ENCODE results near the gene MRPS18B.

GRCh38 chr6:30611150-30611855 lies 6.3 kb upstream of the MRPS18B start:
- no peak for TF ChIP-seq CTCF (IDR thresholded peaks at IDR 0.05; ENCODE audit: low read length)
- TF ChIP-seq EZH2 (IDR thresholded peaks at IDR 0.05; ENCODE audit: borderline replicate concordance, low read length): no peak

Data from OCI-LY1 (cell line).